HEK293 (cell line): ENCODE results near the gene STYK1.

ENCODE experiments used
- CTCF ChIA-PET: fragments of 350-600 bp; formaldehyde crosslinking; extraction: SDS; loops from one replicate; lab custom pipeline; 2021; ENCODE audit warnings: antibody characterized with exemption; lab: Yijun Ruan, JAX
- POLR2A ChIA-PET: fragments of 300-600 bp; formaldehyde crosslinking; extraction: SDS; loops from one replicate; lab custom pipeline; 2020; ENCODE audit warnings: antibody characterized with exemption, inconsistent platforms; lab: Yijun Ruan, JAX
- H3K27ac ChIP-seq: fragments of 200-500 bp; sonication (Bioruptor generic); 2 replicates; pipeline ENCODE4 v1.5.1; 2014; ENCODE audit warnings: low read depth, low read length, control low read depth, inconsistent platforms; ENCODE audit errors: extremely low read depth
- H3K36me3 ChIP-seq, 2 experiments: fragments of 200-500 bp in 1 of 2; sonication (Bioruptor generic) in 1 of 2; 1 replicate in 1 of 2; 2 replicates in 1 of 2; pipeline ENCODE4 v1.5.1; 2014 to 2017; ENCODE audit warnings: inconsistent platforms in 2 of 2, low read length in 2 of 2; ENCODE audit not compliant: control insufficient read depth in 2 of 2, insufficient read depth in 1 of 2
- H3K4me1 ChIP-seq: fragments of 200-500 bp; sonication (Bioruptor generic); 2 replicates; pipeline ENCODE4 v1.5.1; 2014; ENCODE audit warnings: mild to moderate bottlenecking, low read length, inconsistent platforms; ENCODE audit not compliant: control insufficient read depth, insufficient read depth
- H3K4me3 ChIP-seq: 2 replicates; pipeline ENCODE4 v1.5.1; 2011; ENCODE audit warnings: low read depth, mild to moderate bottlenecking, control low read depth, low read length, moderate library complexity
- H3K9me3 ChIP-seq: fragments of 200-500 bp; sonication (Bioruptor generic); 2 replicates; pipeline ENCODE4 v1.5.1; 2014; ENCODE audit warnings: low read depth, low read length, inconsistent platforms; ENCODE audit not compliant: control insufficient read depth, insufficient read depth
- GLIS2 ChIP-seq: fragments of 450-650 bp; formaldehyde crosslinking; IDR thresholded peaks from 2 replicates; pipeline ENCODE4 v1.5.1; 2016; ENCODE audit warnings: missing biosample characterization, missing genetic modification characterization
- PATZ1 ChIP-seq: fragments of 450-650 bp; formaldehyde crosslinking; IDR thresholded peaks from 2 replicates; pipeline ENCODE4 v1.5.1; 2016; ENCODE audit warnings: missing biosample characterization, missing genetic modification characterization
- RBAK ChIP-seq: fragments of 450-650 bp; formaldehyde crosslinking; IDR thresholded peaks from 2 replicates; pipeline ENCODE4 v1.5.1; 2016; ENCODE audit warnings: missing biosample characterization, missing genetic modification characterization
- SP7 ChIP-seq: fragments of 450-650 bp; formaldehyde crosslinking; IDR thresholded peaks from 2 replicates; pipeline ENCODE4 v1.5.1; 2016; ENCODE audit warnings: missing biosample characterization, missing genetic modification characterization
- ZBTB17 ChIP-seq: fragments of 450-650 bp; formaldehyde crosslinking; IDR thresholded peaks from 2 replicates; pipeline ENCODE4 v1.5.1; 2016; ENCODE audit warnings: missing biosample characterization, missing genetic modification characterization
- ZBTB44 ChIP-seq: fragments of 450-650 bp; IDR thresholded peaks from 2 replicates; pipeline ENCODE4 v1.5.1; 2018; ENCODE audit warnings: missing biosample characterization, mild to moderate bottlenecking, missing genetic modification characterization
- ZNF133 ChIP-seq: fragments of 450-650 bp; formaldehyde crosslinking; IDR thresholded peaks from 2 replicates; pipeline ENCODE4 v1.5.1; 2016; ENCODE audit warnings: missing biosample characterization, missing genetic modification characterization
- ZNF157 ChIP-seq: fragments of 450-650 bp; formaldehyde crosslinking; IDR thresholded peaks from 2 replicates; pipeline ENCODE4 v1.5.1; 2016; ENCODE audit warnings: missing biosample characterization, missing genetic modification characterization
- ZNF18 ChIP-seq: fragments of 450-650 bp; formaldehyde crosslinking; IDR thresholded peaks from 2 replicates; pipeline ENCODE4 v1.5.1; 2016; ENCODE audit warnings: missing biosample characterization, missing genetic modification characterization
- ZNF292 ChIP-seq: fragments of 450-650 bp; formaldehyde crosslinking; IDR thresholded peaks from 2 replicates; pipeline ENCODE4 v1.5.1; 2016; ENCODE audit warnings: low read depth, missing biosample characterization, missing genetic modification characterization, borderline replicate concordance
- ZNF350 ChIP-seq: fragments of 450-650 bp; formaldehyde crosslinking; IDR thresholded peaks from 2 replicates; pipeline ENCODE4 v1.5.0; 2017; ENCODE audit warnings: missing biosample characterization, mild to moderate bottlenecking, missing genetic modification characterization
- ZNF610 ChIP-seq: fragments of 450-650 bp; formaldehyde crosslinking; IDR thresholded peaks from 2 replicates; pipeline ENCODE4 v1.5.1; 2016; ENCODE audit warnings: missing biosample characterization, missing genetic modification characterization, borderline replicate concordance
- ZNF645 ChIP-seq: fragments of 450-650 bp; formaldehyde crosslinking; IDR thresholded peaks from 2 replicates; pipeline ENCODE4; 2016; ENCODE audit warnings: missing biosample characterization, missing genetic modification characterization
- ZNF677 ChIP-seq: fragments of 450-650 bp; IDR thresholded peaks from 2 replicates; pipeline ENCODE4 v1.5.0; 2018; ENCODE audit warnings: missing biosample characterization, mild to moderate bottlenecking, missing genetic modification characterization, moderate library complexity

Gene STYK1

DNA sequence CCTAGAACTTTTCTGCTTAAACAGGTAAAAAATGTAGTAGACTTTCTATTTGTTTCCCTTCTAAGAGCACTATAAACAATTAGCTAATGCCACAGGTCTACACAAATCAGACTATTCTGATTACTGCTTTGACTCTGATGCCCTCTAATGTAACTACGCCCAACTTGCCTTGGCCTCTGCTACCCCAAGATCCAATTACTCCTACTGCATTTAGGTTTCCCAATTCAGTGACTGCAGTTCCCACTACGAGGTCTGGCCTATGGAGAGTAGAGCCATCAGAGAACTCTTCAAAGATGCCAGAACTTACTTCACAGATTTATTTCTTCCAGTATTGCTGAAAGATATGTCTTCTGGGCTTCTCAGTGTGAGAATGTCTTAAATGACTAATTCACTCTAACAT lies 15.3 kb upstream of the STYK1 start (continued):
- TF ChIP-seq ZNF18 (tag by site-specific recombination) (no peak), SP7 (no peak), PATZ1 (no peak), ZBTB17 (no peak)

DNA sequence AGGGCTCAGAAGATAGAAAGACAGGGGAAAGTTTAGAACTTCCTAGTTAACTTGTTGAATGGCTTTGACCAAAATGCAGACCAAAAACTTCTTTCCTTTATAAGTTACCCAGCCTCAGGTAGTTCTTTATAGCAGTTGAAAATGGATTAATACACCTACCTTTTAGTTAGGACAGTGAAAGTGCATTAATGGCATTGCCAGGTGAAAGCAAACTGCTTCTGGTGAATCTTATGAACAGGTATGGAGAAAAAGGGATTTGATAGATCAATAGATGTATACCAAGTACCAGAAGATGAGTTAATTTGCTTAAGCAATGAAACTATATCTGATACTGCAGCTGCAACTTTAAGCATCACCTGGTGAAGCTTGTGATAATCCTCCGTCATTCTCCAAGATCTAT lies 14.2 kb upstream of the STYK1 start:
- no peaks in the 10 kb centered on the region for H3K4me1 ChIP-seq
- peaks cover 5 to 8% of the 10 kb centered on the region in 2 experiments; a peak in 2 of 3 replicates for H3K36me3 ChIP-seq
- no peak for TF ChIP-seq GLIS2 (tag by site-specific recombination)
- peak; percentile 96 for TF ChIP-seq ZNF157 (tag by site-specific recombination)
- TF ChIP-seq, all 188 proteins: peak for 1
- ChIA-PET CTCF (no interaction called here), POLR2A (no interaction called here)
- Histone ChIP-seq H3K27ac (no peak overlapping the region), H3K9me3 (no peaks in the 10 kb centered on the region), H3K4me3 (no peak overlapping the region)

GRCh38 chr12:10672231-10672868 lies 1.5 kb downstream of the STYK1 start:
- TF ChIP-seq ZBTB44 (tag by site-specific recombination) (no peak), ZNF18 (tag by site-specific recombination) (peak; percentile 63; the same call in 1 of the 2 replicates), RBAK (tag by site-specific recombination) (no peak), ZNF133 (tag by site-specific recombination) (no peak), ZNF610 (peak; percentile 83; the same call in 1 of the 2 replicates), ZNF677 (tag by site-specific recombination) (no peak), ZNF645 (no peak), ZNF292 (no peak), ZBTB17 (no peak), ZNF350 (no peak)
- ChIA-PET CTCF (interaction anchor here (0.7 to 0.8 kb wide), 2 partner anchors 78 to 280 kb away, joined by 3 read pairs; no protein-coding TSS in a partner anchor), POLR2A (no interaction called here)
- Histone ChIP-seq H3K36me3 (no peaks in the 10 kb centered on the region), H3K4me3 (no peak overlapping the region), H3K9me3 (no peaks in the 10 kb centered on the region), H3K27ac (no peak overlapping the region), H3K4me1 (no peaks in the 10 kb centered on the region)
